Fibroblast of skin of abdomen (primary cell): ENCODE results near the gene RSPH9.
"Not testable (repeated sequence)": the region's sequence is repeated elsewhere in the genome, so short reads cannot be mapped to it uniquely, and the experiment has no call there.

Experiments used
- DNase-seq: peaks from one replicate; pipeline ENCODE4 v3.0.0-alpha.2; 2013

RSPH9 gene

DNA sequence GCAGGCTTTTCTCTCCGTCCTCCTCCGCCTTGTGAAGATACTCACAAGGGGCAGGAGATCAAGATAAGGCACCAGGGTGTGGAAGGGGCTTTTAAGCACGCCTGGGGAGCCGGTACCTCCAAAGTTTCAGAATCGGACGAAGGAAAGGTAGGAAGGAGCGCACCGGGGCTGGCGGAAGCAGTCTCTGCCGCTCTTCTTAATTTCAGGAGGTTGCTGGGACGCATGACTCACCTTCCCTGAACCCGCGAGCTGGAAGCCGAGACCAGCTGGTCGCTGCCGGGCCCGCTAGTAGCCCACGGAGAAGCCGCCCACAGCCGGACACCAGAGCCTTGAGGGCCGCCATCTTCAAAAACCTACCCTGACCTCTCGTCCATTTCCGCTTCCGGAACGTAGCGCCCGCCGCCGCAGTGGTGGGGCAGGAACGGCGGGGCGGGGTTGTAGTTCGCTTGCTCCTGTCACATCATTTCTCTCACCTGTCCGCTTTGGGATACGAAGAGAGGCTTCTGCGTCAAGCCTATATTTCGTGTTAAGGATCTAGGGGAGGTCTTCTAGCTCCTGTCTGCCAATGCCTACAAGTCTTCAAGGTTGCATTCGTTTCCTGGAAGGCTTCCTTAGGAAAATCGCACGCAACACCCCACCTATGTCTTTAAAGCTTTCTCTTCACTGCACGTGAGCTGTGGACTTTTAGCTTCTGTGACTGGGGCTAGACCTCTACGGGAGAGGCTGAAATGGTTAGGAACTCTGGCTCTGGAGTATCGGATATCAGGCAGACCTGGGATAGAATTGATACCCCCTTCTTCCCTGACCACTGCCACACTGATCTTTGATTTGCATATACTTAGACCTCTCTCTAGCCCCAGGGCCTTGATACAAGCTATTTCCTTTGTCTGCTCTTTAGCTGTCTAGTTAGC lies 42.9 kb downstream of the RSPH9 start, which contains the start of gene MRPS18A:
Gene MRPS18A, minus strand, starts transcription at position 355 of the 911 bp plus-strand sequence. Its CDS starts 12 bp downstream, at position 343.
- peak; percentile 64 for DNase-seq

DNA sequence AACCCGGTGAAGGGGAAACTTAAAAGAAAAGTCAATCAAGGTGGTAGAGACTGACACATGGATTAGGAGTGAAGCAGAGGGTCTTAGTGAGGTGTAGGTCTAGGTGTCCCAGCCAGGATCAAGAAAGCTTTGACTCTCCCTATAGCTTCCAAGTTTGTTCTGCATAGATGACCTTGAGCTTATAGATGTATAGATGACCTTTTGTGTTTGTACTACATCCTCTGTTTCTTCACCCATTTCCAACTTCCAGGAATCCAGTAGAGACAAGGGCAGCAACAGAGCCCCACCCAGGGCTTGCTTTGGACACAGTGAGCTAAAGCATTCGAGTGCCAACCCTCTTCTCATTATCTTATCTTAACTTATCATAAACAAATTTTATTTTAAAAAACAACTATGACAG lies 44.6 kb downstream of the RSPH9 start:
- no peak for DNase-seq

GRCh38 chr6:43695215-43695966 lies 50.6 kb downstream of the RSPH9 start:
- no peak for DNase-seq

DNA sequence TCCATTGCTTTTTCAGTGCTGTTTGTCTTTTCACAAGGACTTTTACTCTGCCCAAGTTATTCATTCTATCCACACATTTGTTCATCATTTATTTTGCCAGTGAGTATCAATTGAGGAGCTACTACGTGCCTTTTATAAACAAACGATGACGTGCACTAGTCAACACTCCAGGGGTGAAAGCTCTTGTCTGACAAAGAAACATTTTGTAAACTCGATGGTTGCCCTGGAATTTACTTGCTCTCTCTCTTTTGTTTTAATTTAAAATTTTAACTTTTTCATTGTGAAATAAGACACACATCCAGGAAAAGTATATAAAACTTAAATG lies 51.1 kb downstream of the RSPH9 start:
- no peak for DNase-seq

- no peak for DNase-seq
These were observed 52.6 kb downstream of the RSPH9 start for GRCh38 chr6:43697421-43697820.

DNA sequence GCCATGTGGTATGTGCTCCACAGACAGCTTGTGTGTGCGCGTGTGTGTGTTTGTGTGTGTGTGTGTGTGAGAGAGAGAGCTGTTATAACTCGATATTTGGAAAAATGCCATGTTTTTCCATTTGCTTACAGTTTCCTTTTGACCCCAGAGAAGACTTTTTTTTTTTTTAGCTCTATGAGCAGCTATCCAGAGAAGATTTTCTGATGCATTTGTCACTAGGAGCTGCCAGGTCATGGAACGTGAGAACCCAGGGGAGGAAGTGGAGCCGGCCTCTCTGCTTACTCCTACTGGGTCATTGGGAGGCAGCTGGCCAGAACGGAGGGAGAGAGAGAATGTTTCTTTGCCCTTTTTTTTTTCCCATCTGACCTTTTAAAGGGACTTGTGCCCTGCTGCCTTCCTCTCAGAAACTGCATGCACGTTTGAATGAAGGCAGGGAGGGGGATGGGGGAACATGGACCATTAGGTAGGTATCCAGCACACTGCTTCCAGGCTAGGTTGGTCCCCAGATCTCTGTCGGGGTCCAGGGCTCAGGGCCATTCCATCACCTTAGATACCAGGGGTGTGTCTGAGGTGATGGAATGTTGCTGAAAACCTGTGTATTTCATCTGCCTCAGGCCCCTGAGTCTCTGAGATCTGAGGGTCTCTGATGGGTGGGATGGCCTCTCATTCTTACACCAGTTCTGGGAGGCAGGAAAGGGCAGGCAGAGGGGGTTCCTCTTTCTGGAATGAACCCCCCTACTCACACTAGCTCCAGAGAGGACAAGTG lies 53.9 kb downstream of the RSPH9 start:
- peak; percentile 29 for DNase-seq

- no peak for DNase-seq
These were observed 54.8 kb downstream of the RSPH9 start for GRCh38 chr6:43699564-43700186.

DNA sequence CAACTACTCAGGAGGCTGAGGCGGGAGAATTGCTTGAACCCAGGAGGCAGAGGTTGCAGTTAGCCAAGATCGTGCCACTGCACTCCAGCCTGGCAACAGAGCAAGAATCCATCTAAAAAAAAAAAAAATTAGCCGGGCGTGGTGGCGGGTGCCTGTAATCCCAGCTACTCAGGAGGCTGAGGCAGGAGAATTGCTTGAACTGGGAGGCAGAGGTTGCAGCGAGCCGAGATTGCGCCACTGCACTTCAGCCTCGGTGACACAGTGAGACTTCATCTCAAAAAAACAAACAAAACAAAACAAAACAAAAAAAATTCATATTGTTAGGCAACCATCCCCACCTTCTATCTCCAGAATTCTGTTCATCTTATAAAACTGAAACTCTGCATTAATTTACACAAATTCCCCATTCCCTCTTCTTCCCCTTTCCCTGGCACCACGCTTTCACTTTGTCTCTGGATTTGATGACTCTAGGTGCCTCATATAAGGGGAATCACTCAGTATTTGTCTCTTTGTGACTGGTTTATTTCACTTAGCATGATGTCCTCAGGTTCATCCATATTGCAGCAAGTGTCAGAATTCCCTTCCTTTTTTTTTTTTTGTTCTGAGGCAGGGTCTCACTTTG lies 56.2 kb downstream of the RSPH9 start:
- not testable (repeated sequence) for DNase-seq

DNA sequence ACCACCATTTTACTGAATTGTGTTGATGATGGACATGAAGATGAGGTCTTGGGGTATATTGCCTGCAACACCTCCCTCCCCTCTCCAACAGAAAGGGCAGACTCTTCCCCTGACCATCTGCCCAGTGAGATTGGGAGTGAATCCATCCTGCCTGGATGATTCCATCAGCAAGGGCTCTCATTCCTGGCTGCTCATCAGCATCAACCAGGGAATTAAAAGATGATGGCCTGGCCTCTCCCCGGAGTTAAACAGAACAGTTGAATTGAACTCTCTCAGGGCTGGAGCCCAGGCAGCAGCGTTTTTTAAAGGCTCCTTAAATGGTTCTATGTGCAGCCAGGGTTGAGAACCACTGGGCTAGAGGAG lies 57.3 kb downstream of the RSPH9 start:
- DNase-seq = no peak

- DNase-seq = peak; percentile 92
These were observed 58.0 kb downstream of the RSPH9 start for GRCh38 chr6:43702534-43703440.

DNA sequence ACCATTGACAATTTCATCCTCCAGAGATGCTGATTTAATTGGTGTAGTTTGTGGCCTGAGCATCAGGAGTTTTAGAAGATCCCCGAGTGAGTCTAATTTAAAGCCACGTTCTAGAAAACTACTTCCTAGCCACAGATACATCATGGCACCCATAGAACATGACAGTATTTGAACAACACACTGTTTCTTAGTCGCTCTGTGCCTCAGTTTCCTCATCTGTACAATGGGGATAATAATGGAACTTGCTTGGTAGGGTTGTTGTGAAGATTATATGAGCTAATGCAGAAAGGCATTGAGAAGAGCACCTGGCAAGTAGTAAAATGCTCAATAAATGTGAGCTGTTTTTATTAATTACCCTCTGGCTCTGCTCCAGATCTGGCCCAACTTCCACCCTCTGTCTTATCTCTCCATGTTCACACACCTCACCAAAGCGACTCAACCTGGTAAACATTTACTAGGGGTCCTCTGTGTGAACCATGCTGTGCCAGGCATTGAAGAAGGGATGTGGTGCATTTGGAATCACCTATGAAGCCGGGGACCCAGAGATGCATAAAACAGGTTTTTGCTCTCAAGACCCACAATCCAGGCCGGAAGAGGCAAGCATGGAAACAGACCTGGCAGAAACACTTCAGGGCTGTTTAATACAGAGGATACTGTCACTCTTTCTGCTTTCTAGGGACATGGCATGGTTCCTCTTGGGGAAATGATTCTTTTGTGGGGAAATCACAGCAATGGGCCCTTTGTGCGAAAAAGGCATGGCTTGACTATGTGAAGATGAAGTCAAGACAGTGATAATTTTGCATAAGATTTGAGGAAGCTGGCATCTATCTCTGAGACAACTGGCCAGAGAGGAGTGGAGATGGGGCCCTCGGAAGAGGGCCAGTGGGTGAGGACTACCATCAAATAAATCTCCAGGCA lies 58.9 kb downstream of the RSPH9 start:
- DNase-seq = no peak

DNA sequence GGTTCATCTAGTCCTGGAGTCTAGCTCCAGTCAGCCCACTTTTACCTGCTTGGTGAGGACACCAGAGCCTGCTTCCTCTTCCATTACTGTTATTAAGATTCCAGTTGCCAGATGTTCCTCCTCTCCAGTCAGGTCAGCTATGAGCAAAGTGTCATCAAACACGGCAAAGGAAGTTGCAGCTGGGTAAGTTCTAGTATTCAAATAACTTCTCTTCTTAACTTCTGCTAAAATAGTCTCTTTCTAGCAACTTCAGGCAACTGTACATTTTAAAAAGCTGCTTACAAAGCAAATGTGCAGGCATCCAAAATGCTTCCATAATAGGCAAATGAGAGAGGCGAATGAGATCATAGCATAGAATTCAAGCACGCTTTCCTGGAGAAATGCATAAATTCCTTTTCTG lies 61.2 kb downstream of the RSPH9 start:
- no peak for DNase-seq

GRCh38 chr6:43706788-43707187 lies 62.0 kb downstream of the RSPH9 start:
- DNase-seq = no peak

DNA sequence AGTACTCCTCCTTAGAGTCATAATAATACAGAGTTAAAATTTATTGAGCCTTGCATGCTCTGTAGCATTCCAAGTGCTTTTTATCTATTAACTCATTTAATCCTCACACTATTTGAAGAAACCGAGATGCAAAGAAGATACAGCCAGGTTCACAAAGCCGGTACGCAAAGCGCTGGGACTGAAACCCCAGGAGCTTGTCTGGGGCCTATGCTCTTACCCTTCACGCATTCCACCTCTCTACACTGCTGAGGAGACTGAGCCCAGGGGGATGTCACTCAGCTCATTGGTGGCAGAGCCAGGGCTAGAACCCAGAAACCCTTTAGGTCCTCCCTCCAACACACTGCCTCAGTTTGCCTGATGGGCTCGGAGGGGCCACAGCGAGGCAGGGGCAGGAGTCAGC lies 62.4 kb downstream of the RSPH9 start:
- DNase-seq = no peak

GRCh38 chr6:43707767-43708166 lies 62.9 kb downstream of the RSPH9 start:
- no peak for DNase-seq

- DNase-seq = peak; percentile 44
These were observed 64.2 kb downstream of the RSPH9 start for GRCh38 chr6:43708860-43709653.

DNA sequence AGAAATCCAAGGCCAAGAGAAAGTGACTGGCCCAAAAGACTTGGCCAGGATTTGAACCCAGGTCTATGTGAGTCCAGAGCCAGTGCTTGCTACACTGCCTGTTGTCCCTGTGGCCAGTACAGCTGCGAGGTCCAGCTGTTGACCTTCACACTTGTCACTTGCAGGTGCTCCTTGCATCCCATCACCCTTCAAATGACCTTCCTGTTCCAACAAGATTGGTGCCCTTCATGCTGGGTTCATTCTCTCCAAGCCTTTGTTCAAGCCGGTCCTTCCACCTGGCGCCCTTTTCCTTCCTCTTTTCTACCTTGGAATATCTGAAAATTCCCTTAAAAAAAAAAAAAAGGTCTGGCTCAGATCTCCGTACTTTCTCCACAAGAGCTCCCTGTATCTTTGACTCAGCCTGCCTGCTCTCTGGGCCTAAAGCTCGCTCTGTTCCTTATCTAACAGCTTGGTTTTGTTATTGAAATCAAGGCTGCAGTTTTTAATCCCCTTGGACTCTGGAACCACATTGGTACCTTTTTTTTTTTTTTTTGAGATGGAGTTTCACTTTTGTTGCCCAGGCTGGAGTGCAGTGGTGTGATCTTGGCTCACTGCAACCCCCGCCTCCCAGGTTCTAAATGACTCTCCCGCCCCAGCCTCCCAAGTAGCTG lies 64.9 kb downstream of the RSPH9 start:
- DNase-seq = no peak

DNA sequence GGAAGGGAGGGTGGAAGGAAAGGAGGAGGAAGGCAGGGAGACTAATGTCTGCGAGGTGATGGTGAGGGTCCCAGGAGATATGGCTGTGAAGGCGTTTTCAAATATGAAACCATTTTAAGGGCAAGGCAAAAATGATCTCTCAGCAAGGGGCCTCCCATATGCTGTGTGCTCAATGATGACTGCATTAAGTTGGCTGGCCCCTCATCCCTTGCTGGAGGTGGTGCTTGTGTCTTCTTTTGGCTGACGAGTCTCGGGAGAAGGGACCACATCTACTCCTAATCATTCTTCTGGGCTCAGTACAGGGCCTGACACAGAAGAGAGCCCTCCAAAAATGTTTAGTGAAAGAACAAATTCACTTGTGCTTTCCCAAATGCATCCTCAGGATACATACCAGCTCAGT lies 65.7 kb downstream of the RSPH9 start:
- no peak for DNase-seq

DNA sequence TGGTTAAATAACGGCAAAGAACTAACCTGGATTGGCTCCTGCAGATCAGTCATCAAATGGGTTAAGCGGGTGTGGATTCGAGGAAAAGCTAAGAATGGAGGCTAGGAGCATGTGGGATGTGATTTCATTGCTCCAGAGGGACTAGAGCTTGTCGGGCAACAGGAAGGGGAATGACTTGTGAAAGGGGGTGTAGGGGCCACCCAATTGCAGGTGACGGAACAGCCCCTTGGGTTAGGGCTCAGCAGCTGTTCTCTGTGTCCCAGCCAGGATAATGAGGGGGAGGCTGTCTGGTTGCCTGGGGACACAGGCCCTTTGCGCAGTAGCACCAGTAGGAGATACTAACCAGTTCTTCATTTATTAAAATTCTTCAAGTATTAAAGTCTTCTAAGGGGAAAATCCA lies 67.7 kb downstream of the RSPH9 start:
- DNase-seq = no peak
